HG03039 (cell line): ENCODE measurements around the gene NSUN6.

Experiments
- ATAC-seq: cut with Tn5 transposase; IDR thresholded peaks from one replicate; pipeline ENCODE4 v1.9.1; 2021; ENCODE audit warnings: mild to moderate bottlenecking, moderate library complexity; ENCODE audit not compliant: unreplicated experiment

NSUN6 gene

GRCh38 chr10:18563003-18563726 lies 88.2 kb downstream of the NSUN6 start:
- ATAC-seq: no peak

DNA sequence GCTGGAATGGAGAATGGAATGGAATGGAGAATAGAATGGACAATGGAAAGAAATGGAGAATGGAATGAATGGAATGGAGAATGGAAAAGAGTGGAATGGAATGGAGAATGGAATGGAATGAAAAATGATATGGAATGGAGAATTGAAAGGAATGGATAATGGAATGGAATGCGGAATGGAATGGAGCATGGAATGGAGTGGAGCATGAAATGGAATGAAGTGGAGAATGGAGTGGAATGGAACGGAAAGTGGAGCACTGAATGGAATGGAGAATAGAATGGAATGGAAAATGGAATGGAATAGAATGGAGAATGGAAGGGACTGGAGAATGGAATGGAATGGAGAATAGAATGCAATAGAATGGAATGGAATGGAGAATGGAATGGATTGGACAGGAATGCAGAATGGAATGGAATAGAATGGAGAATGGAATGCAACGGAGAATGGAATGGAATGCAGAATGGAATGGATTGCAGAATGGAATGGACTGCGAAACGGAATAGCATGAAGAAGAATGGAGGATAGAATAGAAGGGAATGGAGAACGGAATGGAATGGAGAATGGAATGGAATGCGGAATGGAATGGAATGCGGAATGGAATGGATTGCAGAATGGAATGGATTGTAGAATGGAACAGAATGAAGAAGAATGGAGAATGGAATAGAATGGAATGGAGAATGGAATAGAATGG lies 89.4 kb downstream of the NSUN6 start:
- ATAC-seq: no peak

DNA sequence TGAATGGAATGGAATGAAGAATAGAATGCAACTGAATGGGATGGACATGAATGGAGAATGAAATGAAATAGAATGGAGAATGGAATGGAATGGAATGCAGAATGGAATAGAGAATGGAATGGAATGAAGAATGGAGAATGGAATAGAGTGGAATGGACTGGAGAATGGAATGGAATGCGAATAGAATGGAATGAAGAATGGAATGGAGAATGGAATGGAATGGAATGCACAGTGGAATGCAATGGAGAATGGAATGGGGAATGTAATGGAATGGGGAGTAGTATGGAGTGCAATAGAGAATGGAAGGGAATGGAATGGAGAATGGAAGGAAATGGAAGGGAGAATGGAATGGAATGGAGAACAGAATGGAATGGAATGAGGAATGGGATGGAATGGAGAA lies 93.4 kb downstream of the NSUN6 start:
- ATAC-seq: no peak

DNA sequence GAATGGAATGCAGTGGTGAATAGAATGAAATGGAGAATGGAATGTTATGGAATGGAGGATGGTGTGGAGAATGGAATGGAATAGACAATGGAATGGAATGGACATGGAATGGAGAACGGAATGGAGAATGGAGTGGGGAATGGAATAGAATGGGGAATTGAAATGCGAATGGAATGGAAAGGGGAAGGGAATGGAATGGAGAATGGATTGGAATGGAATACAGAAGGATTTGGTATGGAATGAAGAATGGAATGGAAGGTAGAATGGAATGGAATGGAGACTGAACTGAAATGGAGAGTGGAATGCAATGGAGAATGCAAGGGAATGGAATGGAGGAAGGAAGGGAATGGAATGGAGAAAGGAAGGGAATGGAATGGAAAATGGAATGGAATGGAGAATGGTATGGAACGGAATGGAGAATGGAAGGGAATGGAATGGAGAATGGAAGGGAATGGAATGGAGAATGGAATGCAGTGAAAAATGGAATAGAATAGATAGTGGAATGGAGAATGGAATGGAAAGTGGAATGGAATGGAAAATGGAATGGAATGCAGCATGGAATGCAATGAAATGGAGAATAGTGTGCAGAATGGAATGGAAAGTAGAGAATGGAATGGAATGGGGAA lies 94.8 kb downstream of the NSUN6 start:
- ATAC-seq: no peak

GRCh38 chr10:18554479-18554878 lies 96.9 kb downstream of the NSUN6 start:
- ATAC-seq: no peak

GRCh38 chr10:18551473-18551872 lies 99.9 kb downstream of the NSUN6 start:
- no peak for ATAC-seq

GRCh38 chr10:18549105-18549504 lies 102.3 kb downstream of the NSUN6 start:
- ATAC-seq: no peak

- ATAC-seq: no peak
Observed at GRCh38 chr10:18545621-18546305, 105.6 kb downstream of the NSUN6 start.

- no peak for ATAC-seq
Observed at GRCh38 chr10:18542832-18543231, 108.6 kb downstream of the NSUN6 start.

- ATAC-seq: no peak
Observed at GRCh38 chr10:18540195-18540594, 111.2 kb downstream of the NSUN6 start.

- no peak for ATAC-seq
Observed at GRCh38 chr10:18539335-18539734, 112.1 kb downstream of the NSUN6 start.

GRCh38 chr10:18533896-18534295 lies 117.5 kb downstream of the NSUN6 start:
- ATAC-seq: no peak

DNA sequence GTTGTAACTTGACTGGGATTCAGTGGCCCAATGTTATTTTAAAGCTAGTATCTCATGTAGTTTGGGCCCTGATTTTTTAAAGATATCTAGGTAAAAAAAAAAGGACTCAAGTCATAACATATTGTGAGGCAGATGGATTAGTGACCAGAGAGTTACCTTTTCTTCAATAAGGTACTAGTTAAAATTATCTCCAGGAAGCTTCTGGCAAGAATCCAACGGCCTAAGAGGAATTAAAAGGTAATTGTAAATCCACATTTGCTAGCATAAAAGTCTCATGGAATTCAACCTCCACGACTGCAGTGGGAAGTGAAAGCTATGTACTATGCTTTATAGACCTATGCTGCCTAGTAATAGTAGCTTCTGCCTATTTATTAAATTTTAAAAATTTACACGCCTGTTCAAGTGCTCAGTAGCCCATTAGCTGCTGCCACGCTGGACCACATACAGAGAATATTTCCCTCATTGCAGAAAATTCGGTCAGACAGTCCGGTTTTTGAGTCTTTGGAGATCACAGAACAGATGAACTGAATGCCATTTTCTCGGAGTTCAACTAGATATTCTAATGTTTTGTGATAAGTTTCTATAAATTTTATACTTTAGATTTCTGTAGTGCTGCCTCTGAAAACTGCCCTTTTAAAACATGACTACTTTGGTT lies 118.4 kb downstream of the NSUN6 start:
- ATAC-seq: no peak

GRCh38 chr10:18528292-18528691 lies 123.1 kb downstream of the NSUN6 start:
- ATAC-seq: no peak

DNA sequence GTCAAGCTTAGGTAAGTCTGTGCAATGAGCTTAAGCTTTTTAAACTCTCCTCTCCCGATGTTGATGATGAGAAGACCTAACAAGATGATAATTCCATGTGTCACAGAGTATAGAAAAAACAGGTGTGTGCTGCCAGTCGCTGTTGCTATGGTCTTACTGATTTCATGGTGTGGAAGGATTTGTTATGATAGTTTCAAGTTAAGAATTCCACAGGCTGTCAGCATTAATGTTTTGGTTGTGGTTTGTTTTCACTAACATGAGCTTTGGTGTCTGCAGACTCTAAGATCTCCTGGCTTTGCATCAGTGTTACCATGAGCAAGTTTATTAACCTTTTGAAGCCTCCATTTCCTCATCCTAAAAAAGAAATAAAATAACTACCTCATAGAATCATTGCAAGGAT lies 123.7 kb downstream of the NSUN6 start:
- no peak for ATAC-seq

DNA sequence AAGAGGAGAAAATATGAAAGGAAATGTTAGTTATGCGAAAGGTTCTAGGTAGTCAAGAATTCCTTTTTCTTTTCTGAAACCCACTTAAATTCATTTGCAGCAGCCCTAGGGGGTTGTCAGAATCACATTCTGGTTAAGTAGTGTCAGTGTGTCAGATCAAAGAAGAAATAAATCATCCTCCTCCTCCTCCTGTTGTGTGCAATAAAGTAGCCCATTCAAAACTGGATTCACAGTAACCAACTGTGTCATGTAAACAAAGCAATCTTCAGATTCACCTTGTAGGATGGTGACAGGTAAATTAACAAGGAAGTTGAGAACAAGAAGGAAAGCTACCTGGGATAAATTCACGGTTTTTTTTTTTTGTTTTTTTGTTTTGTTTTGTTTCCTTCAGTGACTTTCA lies 127.5 kb downstream of the NSUN6 start:
- ATAC-seq: no peak

DNA sequence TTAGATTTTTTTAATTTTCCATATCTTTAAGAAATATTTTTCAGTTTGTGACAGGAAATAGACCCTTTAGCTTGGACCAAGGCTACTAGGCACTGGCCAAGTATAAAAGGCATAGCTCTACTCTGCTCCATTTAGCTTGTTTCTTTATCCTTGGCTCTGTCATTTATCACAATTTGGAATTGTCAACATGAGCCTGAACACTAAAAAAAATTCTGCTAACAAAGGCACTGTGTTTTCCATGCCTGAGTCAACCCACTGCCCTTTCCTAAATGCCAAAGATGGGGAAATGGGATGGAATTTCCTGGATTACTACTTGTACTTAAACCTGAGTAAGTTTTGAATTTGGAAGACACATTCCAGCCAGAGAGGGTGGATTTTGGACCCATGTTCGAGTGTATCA lies 128.4 kb downstream of the NSUN6 start:
- ATAC-seq: no peak

GRCh38 chr10:18516851-18517250 lies 134.5 kb downstream of the NSUN6 start:
- ATAC-seq: no peak

- ATAC-seq: no peak
Observed at GRCh38 chr10:18514537-18514936, 136.8 kb downstream of the NSUN6 start.

DNA sequence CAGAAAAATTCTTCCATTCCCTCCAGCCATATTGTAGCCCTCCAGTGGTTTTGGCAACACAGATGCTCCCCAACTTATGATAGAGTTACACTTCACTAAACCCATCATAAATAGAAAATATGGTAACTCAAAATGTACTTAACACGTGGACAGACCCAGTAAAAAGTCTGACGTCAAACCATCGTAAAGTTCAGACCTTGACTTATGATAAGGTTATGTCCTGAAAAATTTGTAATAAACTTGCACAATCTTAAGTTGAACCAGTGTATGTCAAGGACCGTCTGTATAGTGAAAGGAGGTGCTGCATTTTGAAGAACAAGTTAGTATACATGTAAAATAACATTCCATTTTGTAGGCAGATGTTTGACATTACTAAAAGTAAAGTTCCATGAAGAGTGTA lies 142.8 kb downstream of the NSUN6 start:
- no peak for ATAC-seq

DNA sequence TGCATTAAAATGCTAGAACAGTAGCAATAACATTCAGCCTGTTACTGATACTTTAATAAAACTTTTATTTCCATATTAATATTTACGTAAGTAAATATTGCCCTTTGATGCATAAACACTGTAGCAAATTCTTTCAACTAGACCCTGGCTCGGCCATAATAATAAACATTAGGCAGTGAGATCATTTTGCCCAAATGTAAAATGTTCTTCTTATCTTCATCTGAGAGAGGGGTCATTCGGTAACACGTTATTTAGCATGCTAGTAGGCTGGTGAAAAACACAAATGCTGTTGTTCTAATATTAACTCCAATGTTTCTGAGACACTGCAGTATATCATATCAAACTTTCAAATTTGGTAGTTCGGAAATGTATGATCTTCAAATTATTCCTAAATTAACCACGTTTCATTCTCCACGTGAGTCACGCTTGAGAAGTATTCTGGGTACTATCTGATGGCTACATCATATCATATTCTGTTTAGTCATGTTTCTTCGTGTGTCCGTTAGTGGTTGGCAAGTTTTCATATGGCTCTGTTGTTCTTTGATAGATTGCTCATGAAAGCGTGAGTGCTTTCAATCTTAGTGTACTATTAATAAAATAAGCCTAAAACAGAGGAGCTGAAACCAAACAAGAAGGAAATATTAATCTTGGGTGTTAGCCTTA lies 145.8 kb downstream of the NSUN6 start:
- ATAC-seq: no peak
